DOHH2 (cell line): ENCODE data around the gene NCKIPSD.

Source experiments
- H3F3A ChIP-seq: fragments of 200-600 bp; sonication (generic), shearing (Covaris generic); 2 replicates; pipeline ENCODE4 v1.6.0; 2016; ENCODE audit warnings: antibody characterized with exemption, mild to moderate bottlenecking; ENCODE audit not compliant: control insufficient read depth, insufficient read depth
- H3K27ac ChIP-seq: fragments of 200-600 bp; sonication (generic); 2 replicates; pipeline ENCODE4 v1.5.1; 2014; ENCODE audit warnings: low read depth, mild to moderate bottlenecking, low read length, moderate library complexity
- H3K27me3 ChIP-seq: fragments of 200-600 bp; sonication (generic); 2 replicates; pipeline ENCODE4 v1.6.1; 2014; ENCODE audit warnings: mild to moderate bottlenecking, low read length, mixed read lengths; ENCODE audit not compliant: control insufficient read depth
- H3K36me3 ChIP-seq: fragments of 200-600 bp; sonication (generic); 2 replicates; pipeline ENCODE4 v1.6.1; 2014; ENCODE audit warnings: mild to moderate bottlenecking, low read length, moderate library complexity, mixed read lengths; ENCODE audit not compliant: control insufficient read depth
- H3K4me1 ChIP-seq: fragments of 200-600 bp; sonication (generic); 2 replicates; pipeline ENCODE4 v1.6.1; 2014; ENCODE audit warnings: mild to moderate bottlenecking, low read length, mixed read lengths; ENCODE audit not compliant: control insufficient read depth
- H3K4me2 ChIP-seq: fragments of 200-600 bp; sonication (generic); 2 replicates; pipeline ENCODE4 v1.6.0; 2014; ENCODE audit warnings: mild to moderate bottlenecking, low read length, moderate library complexity
- H3K4me3 ChIP-seq: fragments of 200-600 bp; sonication (generic); 2 replicates; pipeline ENCODE4 v1.5.1; 2014; ENCODE audit warnings: mild to moderate bottlenecking, low read length, mixed read lengths
- H3K79me2 ChIP-seq: fragments of 200-600 bp; sonication (generic); 2 replicates; pipeline ENCODE4 v1.6.1; 2014; ENCODE audit warnings: mild to moderate bottlenecking, low read length, mixed read lengths; ENCODE audit not compliant: control insufficient read depth
- H3K9me2 ChIP-seq: fragments of 200-600 bp; sonication (generic); replicated peaks from 2 replicates; pipeline ENCODE4 v1.6.1; 2014; ENCODE audit warnings: mild to moderate bottlenecking, low read length, mixed read lengths; ENCODE audit not compliant: control insufficient read depth
- H3K9me3 ChIP-seq: fragments of 200-600 bp; sonication (generic); 2 replicates; pipeline ENCODE4 v1.6.1; 2014; ENCODE audit warnings: antibody characterized with exemption, low read length, mixed read lengths; ENCODE audit not compliant: control insufficient read depth, insufficient read depth
- H4K20me1 ChIP-seq: fragments of 200-600 bp; sonication (generic); 2 replicates; pipeline ENCODE4 v1.6.0; 2014; ENCODE audit warnings: low read depth, mild to moderate bottlenecking, antibody characterized with exemption, low read length, moderate library complexity; ENCODE audit not compliant: control insufficient read depth, insufficient read depth
- CTCF ChIP-seq: fragments of 200-600 bp; sonication (generic); IDR thresholded peaks from one replicate; pipeline ENCODE4 v1.5.1; 2014; ENCODE audit warnings: antibody characterized with exemption, mild to moderate bottlenecking, low read depth, low read length; ENCODE audit not compliant: poor library complexity, severe bottlenecking
- EZH2phosphoT487 ChIP-seq: fragments of 200-600 bp; sonication (generic); IDR thresholded peaks from 2 replicates; pipeline ENCODE4 v1.6.1; 2017; ENCODE audit warnings: borderline replicate concordance, mild to moderate bottlenecking, antibody characterized with exemption, low read length, moderate library complexity, mixed read lengths

The NCKIPSD gene

GRCh38 chr3:48647714-48648113, 38.0 kb downstream of the NCKIPSD start:
- H3K27ac ChIP-seq, result no peak overlapping the region
- no peaks in the 10 kb centered on the region for H3K27me3 ChIP-seq
- no peak overlapping the region for H3K4me3 ChIP-seq
- no peaks in the 10 kb centered on the region for H3K9me2 ChIP-seq
- no peaks in the 10 kb centered on the region for H3K36me3 ChIP-seq
- no peak for TF ChIP-seq EZH2phosphoT487
- no peak for TF ChIP-seq CTCF
- H3K4me1 ChIP-seq, result no peaks in the 10 kb centered on the region
- H3F3A ChIP-seq, result no peaks in the 10 kb centered on the region
- no peaks in the 10 kb centered on the region for H3K79me2 ChIP-seq
- no peaks in the 10 kb centered on the region for H4K20me1 ChIP-seq
- no peaks in the 10 kb centered on the region for H3K9me3 ChIP-seq
- H3K4me2 ChIP-seq, result no peak overlapping the region

- Histone ChIP-seq H3K27ac (no peak overlapping the region), H3K36me3 (no peaks in the 10 kb centered on the region), H3K4me2 (no peak overlapping the region), H3K9me3 (no peaks in the 10 kb centered on the region), H3K27me3 (no peaks in the 10 kb centered on the region), H4K20me1 (no peaks in the 10 kb centered on the region), H3K4me1 (no peaks in the 10 kb centered on the region), H3K9me2 (no peaks in the 10 kb centered on the region), H3F3A (no peaks in the 10 kb centered on the region), H3K79me2 (no peaks in the 10 kb centered on the region), H3K4me3 (no peak overlapping the region)
- no peak for TF ChIP-seq EZH2phosphoT487
- TF ChIP-seq CTCF, result no peak
These were observed 40.6 kb downstream of the NCKIPSD start for GRCh38 chr3:48644898-48645760.

- Histone ChIP-seq H3K79me2 (no peaks in the 10 kb centered on the region), H3K36me3 (no peaks in the 10 kb centered on the region), H3K4me3 (no peak overlapping the region), H3F3A (no peaks in the 10 kb centered on the region), H4K20me1 (no peaks in the 10 kb centered on the region), H3K4me2 (no peak overlapping the region), H3K27ac (no peak overlapping the region), H3K9me3 (no peaks in the 10 kb centered on the region), H3K9me2 (no peaks in the 10 kb centered on the region), H3K4me1 (no peaks in the 10 kb centered on the region), H3K27me3 (no peaks in the 10 kb centered on the region)
- no peak for TF ChIP-seq CTCF
- no peak for TF ChIP-seq EZH2phosphoT487
These were observed 43.1 kb downstream of the NCKIPSD start for GRCh38 chr3:48642605-48643004.
